Occipital lobe (tissue), 2 donors: ENCODE data around the gene SCNN1B. TPM values are rescaled to one million over a fixed set of nuclear protein-coding genes. Genes with fewer than 3 reads are reported as not detected.
"Not testable (repeated sequence)": the region's sequence is repeated elsewhere in the genome, so short reads cannot be mapped to it uniquely, and the experiment has no call there.

ENCODE experiments used
- DNase-seq: peaks from one replicate; lab custom pipeline; 2025; lab: John Stamatoyannopoulos, UW
- total RNA-seq: library from RNA; depleted of rRNA; stranded (reverse); fragments of >200 nt; gene quantifications from one replicate; pipeline ENCODE4 v1.2.3, GENCODE V29; 2014

The SCNN1B gene
- not detected for total RNA-seq

- DNase-seq = no peak
Observed at GRCh38 chr16:23302045-23302956, at the start of gene SCNN1B. Gene SCNN1B (plus strand): TSS chr16:23302302. CDS start chr16:23348600, 46,298 bp downstream.

GRCh38 chr16:23252310-23252709 is 49.8 kb upstream of the SCNN1B start:
- DNase-seq = no peak

- DNase-seq = not testable (repeated sequence)
Observed at GRCh38 chr16:23253650-23254049, 48.5 kb upstream of the SCNN1B start.

GRCh38 chr16:23254338-23254737 is 47.8 kb upstream of the SCNN1B start:
- DNase-seq = no peak

GRCh38 chr16:23255000-23255399 is 47.1 kb upstream of the SCNN1B start:
- no peak for DNase-seq

GRCh38 chr16:23256440-23256839 is 45.7 kb upstream of the SCNN1B start:
- no peak for DNase-seq

GRCh38 chr16:23257682-23258081 is 44.4 kb upstream of the SCNN1B start:
- DNase-seq = no peak

GRCh38 chr16:23258919-23259237 is 43.2 kb upstream of the SCNN1B start:
- DNase-seq = no peak

GRCh38 chr16:23267647-23268046 is 34.5 kb upstream of the SCNN1B start:
- DNase-seq = no peak

- no peak for DNase-seq
Observed at GRCh38 chr16:23268561-23268960, 33.5 kb upstream of the SCNN1B start.

GRCh38 chr16:23269248-23269953 is 32.7 kb upstream of the SCNN1B start:
- DNase-seq = no peak

- no peak for DNase-seq
Observed at GRCh38 chr16:23270654-23271053, 31.4 kb upstream of the SCNN1B start.

- no peak for DNase-seq
Observed at GRCh38 chr16:23274968-23275367, 27.1 kb upstream of the SCNN1B start.

- DNase-seq = no peak
Observed at GRCh38 chr16:23276821-23277220, 25.3 kb upstream of the SCNN1B start.

- DNase-seq = no peak
Observed at GRCh38 chr16:23278031-23278430, 24.1 kb upstream of the SCNN1B start.

GRCh38 chr16:23279721-23280153 is 22.4 kb upstream of the SCNN1B start:
- no peak for DNase-seq

GRCh38 chr16:23280483-23280967 is 21.6 kb upstream of the SCNN1B start:
- DNase-seq = no peak

- DNase-seq = no peak
Observed at GRCh38 chr16:23282568-23282967, 19.5 kb upstream of the SCNN1B start.

GRCh38 chr16:23283571-23283970 is 18.5 kb upstream of the SCNN1B start:
- DNase-seq = no peak

- DNase-seq = no peak
Observed at GRCh38 chr16:23284584-23284983, 17.5 kb upstream of the SCNN1B start.

- DNase-seq = no peak
Observed at GRCh38 chr16:23286131-23286532, 16.0 kb upstream of the SCNN1B start.

GRCh38 chr16:23288209-23288608 is 13.9 kb upstream of the SCNN1B start:
- no peak for DNase-seq
